Fibroblast of the aortic adventitia (primary cell): ENCODE data around the gene MTMR2. TPM values are rescaled to one million over a fixed set of nuclear protein-coding genes. Genes with fewer than 3 reads are reported as not detected.

ENCODE experiments used
- DNase-seq: peaks from one replicate; pipeline ENCODE4 v3.0.0-alpha.2; 2010; ENCODE audit warnings: low read depth
- H3K4me3 ChIP-seq: 2 replicates; pipeline ENCODE4 v1.5.1; 2011; ENCODE audit warnings: low read depth, mild to moderate bottlenecking, control low read depth, low read length, moderate library complexity
- total RNA-seq: library from RNA; depleted of rRNA; stranded (reverse); fragments of >200 nt; gene quantifications from 2 replicates; pipeline ENCODE4 v1.2.3, GENCODE V29; 2012; ENCODE audit warnings: low replicate concordance
- TF ChIP-seq, protein P1 (sequence below): IDR thresholded peaks from 2 replicates; pipeline ENCODE4 v1.5.1; 2011; ENCODE audit warnings: mild to moderate bottlenecking, low read length, control low read depth, inconsistent platforms; ENCODE audit not compliant: insufficient read depth

Gene MTMR2
- total RNA-seq, 1 donor = 31.9 TPM

DNA sequence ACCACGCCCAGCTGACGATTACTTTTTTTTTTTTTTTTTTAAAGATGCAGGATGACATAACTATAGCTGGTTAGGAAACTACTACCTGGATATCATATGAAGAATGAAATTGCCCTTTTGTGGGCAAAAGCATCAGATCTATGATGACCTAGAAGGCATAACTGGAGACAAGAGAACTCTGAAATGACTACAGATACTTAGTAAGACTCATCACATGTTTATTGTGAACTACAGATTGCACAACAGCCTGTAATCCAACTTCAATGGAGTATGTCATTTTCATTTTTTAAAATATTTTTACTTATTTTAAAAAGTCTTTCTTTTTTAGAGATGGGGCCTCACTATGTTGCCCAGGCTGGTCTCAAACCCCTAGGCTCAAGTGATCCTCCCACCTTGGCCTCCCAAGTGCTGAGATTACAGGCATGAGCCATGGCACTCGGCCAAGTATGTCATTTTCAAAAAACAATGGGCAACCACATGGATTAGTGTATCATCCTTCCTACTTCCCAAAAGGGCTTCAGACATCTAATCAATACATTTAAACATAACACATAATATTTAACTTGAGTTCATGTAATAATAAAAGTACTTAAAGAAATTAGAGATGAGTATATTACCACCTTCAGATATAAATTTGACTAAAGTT is 3.3 kb downstream of the MTMR2 start:
- TF ChIP-seq, protein P1, sequence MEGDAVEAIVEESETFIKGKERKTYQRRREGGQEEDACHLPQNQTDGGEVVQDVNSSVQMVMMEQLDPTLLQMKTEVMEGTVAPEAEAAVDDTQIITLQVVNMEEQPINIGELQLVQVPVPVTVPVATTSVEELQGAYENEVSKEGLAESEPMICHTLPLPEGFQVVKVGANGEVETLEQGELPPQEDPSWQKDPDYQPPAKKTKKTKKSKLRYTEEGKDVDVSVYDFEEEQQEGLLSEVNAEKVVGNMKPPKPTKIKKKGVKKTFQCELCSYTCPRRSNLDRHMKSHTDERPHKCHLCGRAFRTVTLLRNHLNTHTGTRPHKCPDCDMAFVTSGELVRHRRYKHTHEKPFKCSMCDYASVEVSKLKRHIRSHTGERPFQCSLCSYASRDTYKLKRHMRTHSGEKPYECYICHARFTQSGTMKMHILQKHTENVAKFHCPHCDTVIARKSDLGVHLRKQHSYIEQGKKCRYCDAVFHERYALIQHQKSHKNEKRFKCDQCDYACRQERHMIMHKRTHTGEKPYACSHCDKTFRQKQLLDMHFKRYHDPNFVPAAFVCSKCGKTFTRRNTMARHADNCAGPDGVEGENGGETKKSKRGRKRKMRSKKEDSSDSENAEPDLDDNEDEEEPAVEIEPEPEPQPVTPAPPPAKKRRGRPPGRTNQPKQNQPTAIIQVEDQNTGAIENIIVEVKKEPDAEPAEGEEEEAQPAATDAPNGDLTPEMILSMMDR = no peak
- peak; percentile 41 for DNase-seq
- H3K4me3 ChIP-seq = no peak overlapping the region

DNA sequence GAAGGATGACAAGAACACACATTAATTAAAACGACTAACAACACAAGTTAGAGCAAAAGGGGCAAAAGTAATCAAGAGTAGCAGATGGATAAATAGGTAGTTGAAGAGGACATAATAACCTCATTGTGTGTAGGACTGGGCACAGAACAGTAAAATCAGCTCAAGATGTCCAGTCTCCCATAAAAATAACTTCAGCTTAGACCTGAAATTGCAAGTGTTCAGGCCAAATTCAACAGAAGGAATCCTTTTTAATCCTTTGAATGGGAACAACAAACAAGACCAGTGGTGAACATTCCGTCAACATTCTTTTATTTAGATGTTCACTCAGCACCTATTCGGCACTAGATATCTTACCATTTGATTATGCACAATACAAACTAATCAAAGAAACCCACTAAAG is 4.4 kb downstream of the MTMR2 start:
- DNase-seq = no peak
- H3K4me3 ChIP-seq = no peak overlapping the region
- TF ChIP-seq, protein P1 = no peak

DNA sequence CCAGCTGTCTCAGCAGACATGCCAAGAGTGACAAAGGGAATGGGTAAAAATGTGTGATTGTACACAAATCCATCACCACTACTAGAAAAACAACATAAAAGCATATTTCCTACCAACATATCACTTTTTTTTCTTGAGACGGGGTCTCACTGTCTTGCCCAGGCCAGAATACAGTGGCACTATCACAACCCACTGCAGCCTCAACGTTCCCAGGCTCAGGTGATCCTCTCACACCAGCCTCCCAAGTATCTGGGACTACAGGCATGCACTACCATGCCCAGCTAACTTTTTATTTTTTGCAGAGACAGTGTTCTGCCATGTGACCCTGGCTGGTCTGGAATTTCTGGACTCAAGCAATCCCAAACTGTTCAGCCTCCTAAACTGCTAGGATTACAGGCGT is 5.2 kb downstream of the MTMR2 start:
- TF ChIP-seq, protein P1 = no peak
- no peak overlapping the region for H3K4me3 ChIP-seq
- DNase-seq = no peak

DNA sequence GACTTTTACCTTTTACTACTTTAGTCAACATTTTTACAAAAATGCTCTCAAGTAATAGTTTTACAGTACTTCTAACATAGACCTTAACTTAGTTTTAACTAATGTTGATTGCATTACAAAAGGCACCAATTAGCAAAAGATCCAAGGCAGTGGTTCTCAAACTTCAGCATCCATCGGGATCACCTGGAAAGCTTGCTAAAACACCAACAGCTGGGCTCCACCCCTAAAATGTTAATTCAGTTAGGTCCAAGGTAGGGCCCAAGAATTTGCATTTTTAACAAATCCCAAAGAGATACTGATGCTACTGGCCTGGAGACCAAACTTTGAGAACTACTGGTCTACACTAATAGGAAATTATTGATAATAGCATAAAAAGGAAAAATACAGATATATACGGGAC is 5.9 kb downstream of the MTMR2 start:
- H3K4me3 ChIP-seq = no peak overlapping the region
- TF ChIP-seq, protein P1 = no peak
- DNase-seq = no peak

DNA sequence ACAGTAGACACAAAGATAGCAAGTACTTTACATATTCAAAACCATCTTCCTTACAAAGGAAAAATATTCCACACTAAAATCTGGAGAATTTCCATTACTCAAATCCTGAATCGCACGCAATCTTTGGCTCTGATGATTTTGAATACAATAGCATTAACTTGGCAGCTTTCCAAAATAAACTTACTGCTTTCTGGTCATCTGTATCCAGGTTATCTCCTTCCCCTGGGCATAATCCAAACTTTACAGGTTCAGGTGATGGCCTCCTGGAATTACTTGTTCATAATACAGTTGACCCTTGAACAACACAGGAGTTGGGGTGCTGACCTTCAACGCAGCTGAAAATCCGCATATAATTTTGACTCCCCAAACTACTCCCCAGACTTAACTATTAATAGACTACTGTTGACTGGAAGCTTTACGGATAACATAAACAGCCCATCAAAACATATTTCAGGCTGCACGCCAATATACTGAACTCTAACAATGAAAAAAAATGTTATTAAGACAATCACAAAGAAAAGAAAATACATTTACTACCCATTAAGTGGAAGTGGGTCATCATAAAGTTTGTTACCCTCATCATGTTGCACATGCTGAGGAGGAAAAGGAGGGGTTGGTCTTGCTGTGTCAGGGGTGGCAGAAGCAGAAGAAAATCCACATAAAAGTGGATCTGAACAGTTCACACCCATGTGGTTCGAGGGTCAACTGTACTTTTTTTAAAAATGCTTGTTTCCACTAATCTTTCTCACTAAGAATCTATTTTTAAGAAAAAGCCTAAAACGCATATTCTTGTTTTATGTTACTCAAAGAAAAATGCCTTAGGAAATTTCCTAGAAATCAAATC is 6.5 kb downstream of the MTMR2 start:
- H3K4me3 ChIP-seq = no peak overlapping the region
- TF ChIP-seq, protein P1 = no peak
- peak; percentile 75 for DNase-seq

DNA sequence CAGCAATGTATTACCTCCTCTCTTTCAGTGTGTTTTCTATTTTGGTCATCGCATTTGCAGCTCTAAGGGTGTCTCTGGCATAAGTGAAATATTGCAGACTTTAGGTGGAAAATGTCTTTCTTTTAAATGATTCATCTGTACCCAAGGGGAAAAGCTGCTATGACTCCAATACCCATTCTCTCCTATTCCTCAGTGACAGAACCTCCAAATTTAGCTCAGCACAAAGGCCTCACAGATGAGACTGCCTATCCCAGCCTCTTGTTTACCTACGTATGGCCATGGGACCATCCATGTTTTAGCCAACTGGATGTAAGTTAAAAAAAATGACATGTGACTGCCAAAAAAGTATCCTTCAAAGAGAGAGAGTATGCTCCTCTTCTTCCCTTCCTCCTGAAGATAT is 7.9 kb downstream of the MTMR2 start:
- no peak for DNase-seq
- no peak overlapping the region for H3K4me3 ChIP-seq
- TF ChIP-seq, protein P1 = no peak
